ENCODE data around the gene PPP1R13L.
"Not testable (repeated sequence)": the region's sequence is repeated elsewhere in the genome, so short reads cannot be mapped to it uniquely, and the experiment has no call there.

PPP1R13L gene

DNA sequence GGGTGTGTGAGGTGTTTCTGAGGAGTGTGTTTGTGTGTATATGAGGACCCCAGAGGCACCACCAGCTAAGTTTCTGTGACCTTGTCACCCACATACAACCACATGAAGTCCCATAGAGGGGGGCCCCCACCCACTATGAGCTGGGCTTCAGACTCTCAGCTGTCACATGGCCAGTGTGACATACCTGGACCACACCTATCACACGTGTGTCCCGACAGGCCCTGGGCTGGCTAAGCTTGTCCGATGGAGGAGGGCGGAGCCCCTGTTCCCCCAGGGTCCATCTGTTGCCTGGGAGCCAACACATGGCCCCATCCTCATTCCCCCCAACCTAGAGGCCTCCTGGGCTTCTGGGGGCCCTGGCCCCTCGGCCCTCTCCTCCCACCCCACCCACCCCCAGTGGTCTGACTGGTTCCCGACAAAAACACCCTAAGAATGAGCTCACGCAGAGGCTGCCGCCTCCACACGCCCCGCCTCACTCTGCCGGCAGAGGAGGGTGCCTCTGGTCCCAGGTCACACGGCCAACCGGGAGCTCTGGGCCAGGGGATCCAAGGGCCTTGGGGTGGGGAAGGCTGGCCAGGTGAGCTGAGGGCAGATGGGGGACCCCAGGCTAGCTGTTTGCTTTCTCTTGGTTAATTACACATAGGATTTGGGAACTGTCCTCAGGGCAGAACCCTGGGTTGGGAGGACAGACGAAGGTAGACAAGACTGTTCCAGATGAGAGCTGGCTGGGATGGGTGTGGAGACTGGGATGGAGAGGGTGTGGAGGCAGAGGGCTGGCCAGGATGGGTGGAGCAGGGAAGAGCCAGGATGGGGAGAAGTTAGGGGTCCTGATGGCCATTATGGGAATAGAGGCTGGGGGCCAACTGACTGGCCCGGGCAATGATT, 60.0 kb downstream of the PPP1R13L start:
- DNase-seq = no peak

DNA sequence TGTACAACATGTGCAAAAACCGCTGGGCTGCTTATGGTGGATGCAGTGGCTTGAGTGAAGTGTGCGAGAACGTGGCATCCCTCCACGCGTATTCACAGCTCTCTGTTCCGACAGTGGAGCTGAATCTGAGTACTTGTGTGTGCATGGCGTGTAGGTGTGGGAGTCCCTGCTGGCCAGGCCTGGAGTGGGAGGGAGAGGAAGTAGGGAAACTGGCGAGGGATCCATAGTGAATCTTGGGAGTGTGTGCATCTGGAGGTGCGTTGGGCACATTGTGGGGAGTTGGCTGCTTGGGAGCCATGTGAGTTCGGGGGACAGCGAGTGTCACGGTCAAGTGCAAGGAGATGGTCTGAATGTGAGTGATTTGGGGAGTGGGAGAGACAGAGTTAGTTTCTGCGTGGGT, 62.0 kb downstream of the PPP1R13L start:
- DNase-seq = no peak

DNA sequence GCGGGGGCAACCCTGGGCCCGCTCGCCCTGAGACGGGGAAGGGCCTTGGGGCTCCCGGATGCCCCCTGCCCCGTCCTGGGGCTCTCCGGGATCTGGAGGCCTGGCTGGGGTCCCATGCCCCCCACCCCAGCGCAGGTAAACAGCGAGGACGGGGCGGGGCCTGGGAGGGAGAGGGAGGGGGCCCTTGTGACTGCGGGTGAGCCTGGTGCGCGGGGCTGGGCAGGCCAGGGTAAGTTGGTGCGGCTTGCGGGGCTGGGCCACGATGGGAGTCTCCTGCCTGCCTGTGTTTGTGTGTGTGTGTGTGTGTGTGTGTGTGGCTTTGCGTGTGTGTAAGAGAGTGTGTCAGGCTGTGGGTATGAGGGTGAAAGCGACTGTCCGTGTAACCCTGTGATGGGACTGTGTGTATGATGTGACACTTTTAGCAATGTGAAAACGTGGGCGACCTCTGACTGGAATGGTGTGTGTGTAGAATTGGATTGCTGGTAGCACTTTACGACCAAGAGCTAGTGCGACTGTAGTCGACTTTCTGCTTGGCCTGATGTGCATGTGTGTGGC, 63.9 kb downstream of the PPP1R13L start:
- no peak for DNase-seq

DNA sequence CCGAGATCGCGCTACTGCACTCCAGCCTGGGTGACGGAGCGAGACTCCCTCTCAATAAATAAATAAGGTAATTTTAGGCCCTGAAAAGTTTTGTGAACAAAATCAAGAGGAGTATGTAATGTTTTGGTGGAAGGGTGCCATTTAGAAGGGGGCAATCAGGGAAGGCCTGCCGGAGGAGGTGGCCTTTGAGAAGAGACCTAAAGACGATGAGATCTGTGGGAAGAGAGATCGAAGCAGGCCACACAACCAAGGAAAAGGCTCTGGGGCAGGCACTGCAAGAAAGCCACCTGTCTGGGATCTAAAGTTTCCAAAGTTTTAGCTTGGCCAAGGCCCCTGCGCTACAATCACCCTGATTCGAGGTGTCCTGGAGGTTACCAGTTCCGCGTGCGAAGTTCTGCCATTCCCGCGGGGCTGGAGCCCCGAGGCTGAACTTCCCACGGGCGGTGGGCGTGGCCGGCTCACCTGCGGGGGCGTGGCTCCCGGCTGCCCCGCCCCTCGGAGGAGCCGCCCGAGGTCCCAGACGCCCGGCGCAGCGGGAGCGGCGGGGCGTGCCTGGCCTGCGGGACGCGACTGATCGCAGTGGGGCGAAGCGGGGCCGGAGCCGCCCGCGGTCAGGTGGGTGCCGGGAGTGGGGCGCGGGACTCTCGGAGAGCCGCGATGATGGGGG, 64.5 kb downstream of the PPP1R13L start, which contains the start of gene KLC3:
Gene KLC3, plus strand, starts transcription at position 519 of the 667 bp plus-strand sequence. CDS start 4,792 bp downstream, outside the sequence.
- peak; percentile 24 to 34 for DNase-seq

DNA sequence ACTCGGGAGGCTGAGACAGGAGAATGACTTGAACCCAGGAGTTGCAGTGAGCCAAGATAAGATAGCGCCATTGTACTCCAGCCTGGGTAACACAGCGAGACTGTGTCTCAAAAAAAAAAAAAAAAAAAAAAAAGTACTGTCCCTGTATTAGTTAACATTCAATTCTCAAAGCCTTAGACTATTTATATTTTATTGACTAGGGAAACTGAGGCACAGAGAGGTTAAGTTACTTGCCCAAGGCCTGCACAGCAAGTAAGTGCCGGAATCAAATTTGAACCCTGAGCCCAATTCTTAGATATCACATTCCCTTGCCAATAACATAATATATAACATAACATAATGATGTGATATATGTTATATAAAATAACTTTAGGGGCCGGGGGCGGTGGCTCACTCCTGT, 65.2 kb downstream of the PPP1R13L start:
- no peak for DNase-seq

DNA sequence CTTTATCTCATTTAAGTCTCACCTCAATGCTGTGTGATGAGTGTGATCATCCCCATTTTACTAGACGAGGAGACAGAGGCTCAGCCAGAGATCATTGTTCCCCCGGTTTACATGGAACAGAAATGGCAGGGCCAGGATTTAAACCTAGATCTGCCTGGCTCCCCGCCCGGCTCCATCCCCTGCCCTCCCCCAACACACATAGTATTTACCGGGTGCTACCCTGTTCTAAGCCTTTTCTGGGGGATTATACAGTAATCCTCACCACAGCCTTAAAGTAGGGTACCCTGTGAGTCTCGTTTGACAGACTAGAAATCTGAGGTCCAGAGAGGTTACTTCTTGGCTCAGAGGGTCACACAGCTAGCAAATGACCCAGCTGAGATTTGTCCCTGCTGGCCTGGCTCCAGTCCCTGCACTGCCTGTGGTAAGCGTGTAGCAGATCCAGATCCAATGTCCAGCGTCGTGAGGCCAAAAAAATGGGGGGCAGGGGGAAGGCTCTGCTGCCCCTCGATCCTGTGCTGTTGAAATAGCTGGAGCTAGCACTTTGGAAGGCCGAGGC, 68.1 kb downstream of the PPP1R13L start:
- DNase-seq = no peak

DNA sequence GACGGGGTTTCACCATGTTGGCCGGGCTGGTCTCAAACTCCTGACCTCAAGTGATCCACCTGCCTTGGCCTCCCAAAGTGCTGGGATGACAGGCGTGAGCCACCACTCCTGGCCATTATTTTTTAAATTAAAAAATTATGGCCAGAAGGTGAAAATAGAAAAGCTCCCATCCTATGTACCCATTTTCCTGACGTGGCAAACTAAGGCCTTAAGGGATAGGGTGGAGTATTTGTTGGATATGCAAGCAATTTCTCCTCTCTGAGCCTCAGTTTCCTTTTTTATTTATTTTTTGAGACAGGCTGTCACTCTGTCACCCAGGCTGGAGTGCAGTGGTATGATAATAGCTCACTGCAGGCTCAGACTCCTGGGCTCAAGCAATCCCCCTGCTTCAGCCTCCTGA, 70.0 kb downstream of the PPP1R13L start:
- not testable (repeated sequence) for DNase-seq

DNA sequence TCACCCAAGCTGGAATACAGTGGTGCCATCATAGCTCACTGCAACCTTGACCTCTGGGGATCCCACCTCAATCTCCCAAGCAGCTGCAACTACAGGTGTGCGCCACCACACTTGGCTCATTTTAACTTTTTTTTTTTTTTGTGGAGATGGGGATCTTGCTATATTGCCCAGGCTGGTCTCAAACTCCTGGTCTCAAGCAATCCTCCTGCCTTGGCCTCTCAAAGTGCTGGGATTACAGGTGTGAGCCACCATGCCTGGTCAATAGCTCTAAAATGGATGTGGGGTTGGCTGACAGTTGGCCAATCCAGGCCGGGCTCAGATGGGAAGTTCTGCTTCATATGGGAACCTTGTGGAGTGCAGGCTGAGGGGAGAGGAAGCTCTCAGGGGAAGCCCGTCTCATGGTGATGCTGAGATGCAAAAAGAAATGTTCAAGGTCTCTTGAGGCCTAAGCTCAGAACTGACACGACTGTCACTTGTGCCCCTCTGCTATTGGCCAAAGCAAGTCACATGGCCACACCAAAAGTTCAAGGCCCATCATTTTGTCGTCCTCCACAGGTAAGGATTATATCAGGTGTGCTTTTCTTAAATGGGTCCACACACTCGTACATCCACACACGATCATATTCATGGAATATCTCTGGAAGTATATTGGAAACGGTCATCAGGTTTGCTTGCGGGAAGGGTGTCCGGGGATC, 71.1 kb downstream of the PPP1R13L start:
- no peak for DNase-seq

DNA sequence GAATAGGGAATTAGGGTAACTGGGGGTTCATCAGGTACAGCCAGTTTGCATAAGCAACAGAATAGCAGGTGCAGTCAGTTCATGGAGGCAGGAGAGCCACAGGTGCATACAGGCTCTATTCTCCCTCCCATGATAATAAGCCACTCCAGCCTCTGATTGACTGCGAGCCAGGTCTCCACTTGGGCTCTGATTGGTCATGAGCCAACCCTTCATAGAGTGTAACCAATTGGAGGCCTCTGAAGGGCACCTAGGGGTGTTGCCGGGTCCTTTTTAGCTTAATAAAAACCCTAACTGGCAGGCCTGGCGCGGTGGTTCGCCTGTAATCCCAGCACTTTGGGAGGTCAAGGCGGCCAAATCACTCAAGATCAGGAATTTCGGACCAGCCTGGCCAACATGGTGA, 73.5 kb downstream of the PPP1R13L start:
- no peak for DNase-seq

All from NCI-H1930 (cell line).